Suppressor macrophage (primary cell): ENCODE data around the gene COMT.
"Not testable (repeated sequence)": the region's sequence is repeated elsewhere in the genome, so short reads cannot be mapped to it uniquely, and the experiment has no call there.

Experiments used
- DNase-seq, 4 experiments: peaks; one replicate each; pipeline ENCODE4 v3.0.0-alpha.2; 2020 to 2022

The COMT gene

DNA sequence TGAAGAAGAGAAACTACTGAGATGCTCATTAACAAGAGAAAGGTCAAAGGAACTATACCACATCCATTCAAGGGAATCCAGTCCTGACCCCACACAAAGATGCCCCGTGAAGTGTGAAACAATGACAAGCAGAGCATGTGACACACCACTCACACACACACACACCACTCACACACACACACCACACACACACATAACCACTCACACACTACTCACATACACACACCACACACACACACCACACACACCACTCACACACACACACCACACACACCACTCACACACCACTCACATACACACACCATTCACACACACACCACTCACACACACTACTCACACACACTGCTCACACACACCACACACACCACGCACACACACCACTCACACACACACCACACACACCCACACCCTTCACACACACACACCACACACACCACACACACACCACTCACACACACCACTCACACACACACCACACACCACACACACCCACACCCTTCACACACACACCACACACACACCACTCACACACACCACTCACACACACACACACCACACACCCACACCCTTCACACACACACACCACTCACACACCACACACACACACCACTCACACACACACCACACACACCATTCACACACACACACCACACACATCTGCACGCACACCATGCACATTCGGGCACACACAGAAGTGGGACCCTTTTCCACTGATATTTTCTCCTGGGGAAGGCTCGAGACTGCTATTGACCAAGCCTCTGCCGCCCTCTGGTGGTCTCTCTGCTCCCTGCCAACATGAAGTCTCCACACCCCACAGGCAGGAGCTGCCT is 32.0 kb upstream of the COMT start:
- peak; percentile 80 to 91 (median 86) for DNase-seq

- no peak for DNase-seq
These were observed 31.3 kb upstream of the COMT start for GRCh38 chr22:19910180-19910744.

DNA sequence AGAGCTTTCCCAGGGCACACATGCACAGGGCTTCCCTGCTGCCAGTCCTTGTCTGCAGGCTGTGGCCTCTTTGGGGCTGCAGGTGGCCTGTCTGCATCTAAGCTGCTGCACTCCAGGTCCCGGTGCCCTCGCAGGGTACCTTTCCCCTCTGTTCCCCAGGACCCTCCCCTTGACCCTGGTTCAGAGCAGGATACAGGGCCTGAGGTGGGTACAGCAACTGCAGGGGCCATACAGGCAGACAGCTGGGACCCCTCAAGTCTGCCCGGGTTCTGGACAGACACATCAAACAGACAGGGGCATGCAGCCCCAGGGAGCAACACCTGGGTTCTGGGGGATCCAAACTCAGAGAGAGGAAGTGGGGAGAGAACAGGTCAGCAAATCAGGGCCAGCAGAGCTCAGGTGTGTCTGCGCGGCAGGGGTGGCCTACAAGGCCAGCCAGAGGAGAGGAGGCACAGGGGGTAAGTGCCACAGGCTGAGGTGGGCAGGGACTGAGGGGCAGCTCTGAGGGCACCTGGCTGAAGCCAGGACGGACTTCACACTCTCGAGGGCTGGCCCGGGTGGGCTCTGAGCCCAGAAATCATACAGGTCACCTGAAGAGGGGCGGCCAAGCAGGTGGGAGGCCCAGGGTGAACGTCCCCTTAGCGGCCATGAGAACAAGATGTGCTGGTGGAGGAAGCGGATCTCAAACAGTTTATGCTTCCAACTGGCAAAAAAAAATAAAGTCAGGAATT is 29.9 kb upstream of the COMT start:
- DNase-seq: no peak

GRCh38 chr22:19912271-19912999 is 29.1 kb upstream of the COMT start:
- DNase-seq: no peak

DNA sequence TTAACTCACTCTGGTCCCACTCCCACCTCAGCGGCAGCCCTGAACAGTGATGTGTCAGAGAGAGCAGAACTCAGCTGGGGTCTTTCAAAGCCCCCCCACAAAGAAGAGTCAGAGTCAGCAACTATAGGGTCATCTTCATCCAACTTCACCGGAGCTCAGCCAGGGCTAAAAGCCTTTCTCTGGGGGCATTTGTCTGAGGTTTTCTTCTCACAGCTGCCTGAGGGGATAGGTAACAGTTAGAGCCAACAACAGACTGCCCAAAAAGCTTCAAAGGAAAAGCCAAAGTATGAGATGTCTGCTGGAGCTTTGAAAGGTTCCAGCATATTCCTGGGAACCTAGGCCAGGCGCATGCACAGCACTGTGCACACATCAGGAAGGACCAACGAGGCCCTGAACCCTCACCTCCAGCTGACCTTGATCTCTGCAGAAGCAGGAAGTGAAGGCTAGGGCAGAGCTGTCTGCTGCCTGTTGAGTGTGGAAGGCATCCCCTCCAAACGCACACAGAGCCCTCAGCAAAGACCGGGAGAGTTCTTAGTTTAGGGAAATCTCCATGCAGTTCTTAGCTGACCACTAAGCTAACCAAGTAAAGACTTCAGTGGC is 28.1 kb upstream of the COMT start:
- DNase-seq: no peak

- DNase-seq: no peak
These were observed 27.2 kb upstream of the COMT start for GRCh38 chr22:19914201-19914943.

DNA sequence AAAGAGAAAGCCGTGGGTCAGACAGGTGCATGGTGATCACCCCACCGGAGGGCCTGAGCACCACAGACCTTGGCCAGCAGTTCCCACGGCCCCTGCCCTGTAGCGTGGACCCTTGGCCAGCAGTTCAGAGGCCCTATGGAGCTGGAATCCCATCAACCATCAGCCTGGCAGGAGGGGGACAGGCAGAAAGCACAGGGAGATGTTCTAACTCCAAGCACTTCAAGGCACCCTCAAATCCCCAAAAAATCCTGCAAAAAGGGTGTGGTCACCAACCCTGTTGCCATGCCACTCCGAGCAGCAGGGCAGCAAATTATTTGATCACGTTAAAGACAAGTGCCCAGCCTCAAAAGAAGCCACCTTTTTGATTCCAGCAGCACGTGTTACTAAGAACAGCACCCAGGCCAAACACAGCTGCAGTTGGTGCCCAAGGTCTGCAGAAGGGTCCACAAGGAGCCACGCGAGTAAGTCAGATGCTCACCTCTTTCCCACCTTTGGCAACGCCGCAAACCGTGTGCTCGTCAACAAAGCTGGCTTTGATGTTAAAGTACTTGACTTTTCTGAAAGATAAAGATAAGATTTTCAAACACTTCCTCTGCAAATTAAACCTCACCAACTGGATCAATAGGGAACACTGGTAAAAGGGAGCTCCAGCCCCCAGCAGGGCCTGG is 26.2 kb upstream of the COMT start:
- DNase-seq: no peak

GRCh38 chr22:19916006-19916405 is 25.6 kb upstream of the COMT start:
- DNase-seq: no peak

GRCh38 chr22:19916941-19917340 is 24.6 kb upstream of the COMT start:
- DNase-seq: no peak

GRCh38 chr22:19917389-19918138 is 24.0 kb upstream of the COMT start:
- DNase-seq: no peak

GRCh38 chr22:19918332-19919106 is 23.1 kb upstream of the COMT start:
- DNase-seq: no peak

- DNase-seq: no peak
These were observed 21.7 kb upstream of the COMT start for GRCh38 chr22:19919701-19920363.

DNA sequence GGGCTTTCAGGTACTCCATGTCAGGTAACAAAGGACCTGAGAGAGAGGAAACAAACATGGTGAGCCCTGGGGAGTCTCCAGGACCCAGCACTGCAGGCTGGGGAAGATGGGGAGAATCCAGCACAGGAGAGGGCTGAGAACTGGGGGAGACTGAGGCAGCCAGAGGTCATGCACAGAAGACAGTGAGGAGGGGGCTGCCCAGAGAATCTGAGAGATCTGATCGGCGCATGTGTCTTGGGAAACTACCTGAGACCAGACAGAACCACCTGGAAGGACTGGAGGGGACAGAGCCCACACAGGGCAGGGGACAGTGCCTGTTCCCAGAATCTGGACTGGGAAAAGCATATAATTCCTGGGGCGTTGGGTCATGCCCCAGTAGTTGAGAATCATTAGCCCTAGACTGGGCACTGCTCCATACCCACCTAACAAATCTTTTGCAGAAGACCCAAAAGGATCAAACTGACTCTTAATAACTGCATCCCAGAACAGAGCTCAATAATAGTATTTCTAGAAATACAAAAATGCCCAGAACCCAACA is 20.0 kb upstream of the COMT start:
- DNase-seq: no peak

GRCh38 chr22:19923914-19924513 is 17.6 kb upstream of the COMT start:
- no peak for DNase-seq

DNA sequence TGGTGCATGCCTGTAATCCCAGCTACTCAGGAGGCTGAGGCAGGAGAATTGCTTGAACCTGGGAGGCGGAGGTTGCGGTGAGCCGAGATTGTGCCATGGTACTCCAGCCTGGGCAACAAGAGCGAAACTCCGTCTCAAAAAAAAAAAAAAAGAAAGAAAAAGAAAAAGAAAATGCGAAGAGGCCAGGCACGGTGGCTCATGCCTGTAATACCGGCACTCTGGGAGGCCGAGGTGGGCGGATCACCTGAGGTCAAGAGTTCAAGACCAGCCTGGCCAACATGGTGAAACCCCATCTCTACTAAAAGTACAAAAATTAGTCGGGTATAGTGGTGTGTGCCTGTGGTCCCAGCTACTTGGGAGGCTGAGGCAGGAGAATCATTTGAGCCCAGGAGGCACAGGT is 15.5 kb upstream of the COMT start:
- DNase-seq: not testable (repeated sequence)

DNA sequence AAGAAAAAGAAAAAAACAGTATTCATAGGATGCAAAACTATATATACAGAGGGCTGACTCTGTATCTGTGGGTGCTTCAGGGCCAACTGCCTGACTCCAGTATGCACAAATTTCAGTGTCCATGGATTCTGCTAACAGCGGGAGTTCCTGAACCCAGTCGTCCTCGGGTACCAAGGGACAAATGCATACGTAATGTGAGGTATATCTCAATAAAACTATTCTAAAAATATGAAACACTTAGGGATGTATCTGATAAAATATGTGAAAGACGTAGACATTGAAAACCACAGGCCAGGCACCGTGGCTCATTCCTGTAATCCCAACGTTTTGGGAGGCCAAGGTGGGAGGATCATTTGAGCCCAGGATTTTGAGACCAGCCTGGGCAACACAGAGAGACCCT is 13.9 kb upstream of the COMT start:
- DNase-seq: no peak

DNA sequence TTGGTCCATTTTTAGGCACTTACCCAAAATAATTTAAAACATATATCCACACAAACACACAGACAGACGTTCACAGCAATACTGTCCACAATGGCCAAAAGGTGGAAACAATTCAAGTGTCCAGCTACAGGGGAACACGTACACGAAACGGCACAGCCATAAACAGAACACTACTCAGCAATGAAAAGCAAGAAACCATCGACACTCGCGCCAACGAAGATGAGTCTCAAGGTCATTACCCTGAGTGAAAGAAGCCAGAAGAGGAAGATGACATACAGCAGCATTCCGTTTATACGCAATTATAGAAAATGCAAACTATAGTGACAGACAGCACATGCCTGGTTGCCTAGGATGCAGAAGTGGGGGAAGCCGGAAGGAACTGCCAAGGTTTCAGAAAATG is 13.4 kb upstream of the COMT start:
- DNase-seq: peak; percentile 12 to 57 (median 40)
